ENCODE data around the gene PHACTR1. TPM values are rescaled to one million over a fixed set of nuclear protein-coding genes. Genes with fewer than 3 reads are reported as not detected.

PHACTR1 gene
- polyA plus RNA-seq, 1 experiment, result not detected

DNA sequence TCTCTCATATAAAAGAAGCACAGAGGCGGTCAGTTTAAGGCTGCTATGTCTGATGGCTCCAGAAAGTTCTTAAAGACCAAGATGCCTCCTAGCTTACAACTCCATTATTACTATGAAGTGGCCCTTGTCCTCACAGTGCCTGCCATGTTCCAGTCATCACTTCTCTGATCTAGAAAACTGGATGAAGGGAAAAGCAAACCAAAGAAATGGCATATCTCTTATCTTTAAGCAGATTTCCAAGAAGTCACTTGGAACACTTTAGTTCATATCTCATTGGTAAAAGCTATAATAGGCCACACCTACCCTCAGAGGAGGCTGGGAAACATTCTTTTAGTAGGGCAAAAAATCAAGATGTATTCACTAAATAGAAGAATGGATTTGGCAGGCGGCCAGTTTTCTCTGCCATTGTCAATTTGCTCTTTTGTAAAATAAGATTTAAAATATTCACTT lies 322.2 kb downstream of the PHACTR1 start:
- Histone ChIP-seq H3K9me3 (ENCODE audit: control insufficient read depth, insufficient read depth, low read length) (no peaks in the 10 kb centered on the region), H3K4me3 (ENCODE audit: low read depth, low read length) (no peak overlapping the region), H3K27ac (ENCODE audit: low read depth, low read length) (no peak overlapping the region), H3K27me3 (ENCODE audit: control insufficient read depth, insufficient read depth, low read length) (no peaks in the 10 kb centered on the region)
- no peak for DNase-seq (ENCODE audit: low read depth, low spot score)
- ChIA-PET POLR2A (no interaction called here), CTCF (no interaction called here)
- TF ChIP-seq, protein P1, sequence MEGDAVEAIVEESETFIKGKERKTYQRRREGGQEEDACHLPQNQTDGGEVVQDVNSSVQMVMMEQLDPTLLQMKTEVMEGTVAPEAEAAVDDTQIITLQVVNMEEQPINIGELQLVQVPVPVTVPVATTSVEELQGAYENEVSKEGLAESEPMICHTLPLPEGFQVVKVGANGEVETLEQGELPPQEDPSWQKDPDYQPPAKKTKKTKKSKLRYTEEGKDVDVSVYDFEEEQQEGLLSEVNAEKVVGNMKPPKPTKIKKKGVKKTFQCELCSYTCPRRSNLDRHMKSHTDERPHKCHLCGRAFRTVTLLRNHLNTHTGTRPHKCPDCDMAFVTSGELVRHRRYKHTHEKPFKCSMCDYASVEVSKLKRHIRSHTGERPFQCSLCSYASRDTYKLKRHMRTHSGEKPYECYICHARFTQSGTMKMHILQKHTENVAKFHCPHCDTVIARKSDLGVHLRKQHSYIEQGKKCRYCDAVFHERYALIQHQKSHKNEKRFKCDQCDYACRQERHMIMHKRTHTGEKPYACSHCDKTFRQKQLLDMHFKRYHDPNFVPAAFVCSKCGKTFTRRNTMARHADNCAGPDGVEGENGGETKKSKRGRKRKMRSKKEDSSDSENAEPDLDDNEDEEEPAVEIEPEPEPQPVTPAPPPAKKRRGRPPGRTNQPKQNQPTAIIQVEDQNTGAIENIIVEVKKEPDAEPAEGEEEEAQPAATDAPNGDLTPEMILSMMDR (IDR thresholded peaks at IDR 0.05; ENCODE audit: low read depth, low read length), result no peak

DNA sequence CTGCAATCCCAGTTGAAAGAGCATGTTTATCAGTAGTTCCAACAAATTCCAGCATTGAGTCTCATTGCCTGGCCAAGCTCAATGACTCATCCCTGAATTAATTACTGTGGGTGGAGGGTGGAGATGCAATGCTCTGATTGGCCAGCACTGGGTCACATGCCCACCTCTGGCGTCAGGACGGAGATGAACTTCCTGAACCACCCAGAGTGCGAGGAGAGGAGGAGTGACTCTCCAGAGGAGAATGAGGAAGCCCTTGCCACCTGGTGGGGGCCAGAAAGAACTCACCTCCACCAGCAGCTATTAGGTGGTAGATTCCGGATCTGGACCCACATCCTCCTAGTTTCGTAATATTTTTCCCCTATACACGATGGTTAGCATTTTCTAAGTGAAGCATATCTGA lies 327.8 kb downstream of the PHACTR1 start:
- POLR2A ChIA-PET, result no interaction called here
- TF ChIP-seq, protein P1 (IDR thresholded peaks at IDR 0.05; ENCODE audit: low read depth, low read length), result no peak
- no peak for DNase-seq (ENCODE audit: low read depth, low spot score)
- CTCF ChIA-PET, result no interaction called here
- Histone ChIP-seq H3K4me3 (ENCODE audit: low read depth, low read length) (no peak overlapping the region), H3K9me3 (ENCODE audit: control insufficient read depth, insufficient read depth, low read length) (peaks cover 8% of the 10 kb centered on the region), H3K27me3 (ENCODE audit: control insufficient read depth, insufficient read depth, low read length) (no peaks in the 10 kb centered on the region), H3K27ac (ENCODE audit: low read depth, low read length) (no peak overlapping the region)

DNA sequence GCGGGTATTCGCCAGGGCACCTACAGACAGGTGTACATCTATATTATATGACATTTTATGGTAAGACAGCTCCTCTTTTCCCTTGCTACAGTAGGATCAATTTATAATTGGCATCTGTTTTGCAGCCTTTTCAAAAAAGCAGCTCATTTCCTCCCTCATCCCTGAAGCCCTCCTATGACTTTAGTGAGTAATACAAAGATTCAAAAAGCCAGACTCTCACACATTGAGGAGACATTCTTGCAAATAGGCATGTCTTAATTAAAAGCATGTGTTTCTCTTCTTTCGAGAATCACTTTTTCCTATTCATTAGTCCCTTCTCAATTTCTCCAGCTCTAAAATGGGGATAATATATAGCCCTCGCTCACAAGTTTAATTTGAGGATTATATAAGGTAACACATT lies 328.3 kb downstream of the PHACTR1 start:
- H3K27me3 ChIP-seq (ENCODE audit: control insufficient read depth, insufficient read depth, low read length), result no peaks in the 10 kb centered on the region
- ChIA-PET CTCF (no interaction called here), POLR2A (no interaction called here)
- peaks cover 8% of the 10 kb centered on the region for H3K9me3 ChIP-seq (ENCODE audit: control insufficient read depth, insufficient read depth, low read length)
- no peak for DNase-seq (ENCODE audit: low read depth, low spot score)
- H3K4me3 ChIP-seq (ENCODE audit: low read depth, low read length), result no peak overlapping the region
- no peak overlapping the region for H3K27ac ChIP-seq (ENCODE audit: low read depth, low read length)
- TF ChIP-seq, protein P1 (IDR thresholded peaks at IDR 0.05; ENCODE audit: low read depth, low read length), result no peak

DNA sequence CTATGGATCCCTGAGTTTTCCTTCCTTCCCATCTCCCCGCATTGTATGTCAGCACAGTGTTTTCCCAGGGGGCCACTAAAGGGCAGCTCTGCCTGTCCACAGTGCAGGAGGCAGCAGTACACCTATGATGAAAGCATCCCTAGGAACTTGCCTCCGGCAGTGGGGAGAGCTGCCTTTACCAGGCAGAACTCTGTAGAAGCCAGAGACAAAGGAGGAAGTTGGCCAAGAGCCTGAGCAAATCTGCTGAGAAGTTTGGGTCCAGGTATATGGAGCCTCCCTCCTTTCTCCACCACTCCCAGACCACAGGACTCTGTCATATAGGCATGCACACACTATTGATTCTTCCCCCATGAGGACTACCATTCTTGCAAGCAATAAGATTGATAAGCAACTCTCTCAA lies 329.1 kb downstream of the PHACTR1 start:
- H3K27me3 ChIP-seq (ENCODE audit: control insufficient read depth, insufficient read depth, low read length), result no peaks in the 10 kb centered on the region
- ChIA-PET POLR2A (no interaction called here), CTCF (no interaction called here)
- TF ChIP-seq, protein P1 (IDR thresholded peaks at IDR 0.05; ENCODE audit: low read depth, low read length), result no peak
- no peak for DNase-seq (ENCODE audit: low read depth, low spot score)
- peaks cover 8% of the 10 kb centered on the region for H3K9me3 ChIP-seq (ENCODE audit: control insufficient read depth, insufficient read depth, low read length)
- H3K27ac ChIP-seq (ENCODE audit: low read depth, low read length), result no peak overlapping the region
- H3K4me3 ChIP-seq (ENCODE audit: low read depth, low read length), result no peak overlapping the region

DNA sequence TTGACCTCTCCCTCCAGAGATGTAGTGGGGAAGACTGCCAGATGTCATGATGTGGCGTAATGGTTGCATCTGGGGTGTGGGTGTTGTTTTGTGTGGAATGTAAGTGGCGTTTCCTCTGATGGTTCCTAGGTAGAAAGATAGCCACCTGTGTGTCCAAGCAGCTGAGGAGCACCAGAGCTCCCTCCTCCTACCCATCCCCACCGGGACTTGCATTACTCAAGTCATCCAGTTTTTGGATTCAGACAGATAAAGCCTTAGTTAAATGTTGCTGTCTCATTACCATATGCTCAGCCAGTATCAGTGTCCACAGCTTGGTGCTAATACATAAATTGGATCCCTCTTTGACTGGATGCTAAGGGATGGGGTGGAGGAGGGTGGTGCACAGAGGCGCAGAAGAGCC lies 329.5 kb downstream of the PHACTR1 start:
- Histone ChIP-seq H3K27ac (ENCODE audit: low read depth, low read length) (no peak overlapping the region), H3K4me3 (ENCODE audit: low read depth, low read length) (no peak overlapping the region), H3K9me3 (ENCODE audit: control insufficient read depth, insufficient read depth, low read length) (peaks cover 8% of the 10 kb centered on the region), H3K27me3 (ENCODE audit: control insufficient read depth, insufficient read depth, low read length) (no peaks in the 10 kb centered on the region)
- ChIA-PET CTCF (no interaction called here), POLR2A (no interaction called here)
- no peak for DNase-seq (ENCODE audit: low read depth, low spot score)
- TF ChIP-seq, protein P1 (IDR thresholded peaks at IDR 0.05; ENCODE audit: low read depth, low read length), result no peak
